Esophagus squamous epithelium (tissue), 5 donors: ENCODE data around the gene DIAPH3. TPM values are rescaled to one million over a fixed set of nuclear protein-coding genes. Genes with fewer than 3 reads are reported as not detected.

Experiments
- DNase-seq: peaks from one replicate; lab custom pipeline; 2025; lab: John Stamatoyannopoulos, UW
- H3K27ac ChIP-seq, 4 donors: fragments of 200-600 bp; sonication (generic); one replicate each; pipeline ENCODE4 v1.5.1; 2016 to 2019; ENCODE audit warnings: mild to moderate bottlenecking in 1 of 4
- H3K27me3 ChIP-seq, 4 donors: fragments of 200-600 bp; sonication (generic); 1 replicate in 3 of 4; 2 replicates in 1 of 4; pipeline versions ENCODE4 v1.5.1 to v1.6.0; 2017 to 2021; ENCODE audit warnings: antibody characterized with exemption in 1 of 4
- H3K36me3 ChIP-seq, 3 donors: fragments of 200-600 bp; sonication (generic); one replicate each; pipeline ENCODE4 v1.5.1; 2016 to 2019
- H3K4me1 ChIP-seq, 3 donors: fragments of 200-600 bp; sonication (generic); one replicate each; pipeline ENCODE4 v1.5.1; 2017 to 2019
- H3K4me3 ChIP-seq, 4 donors: fragments of 200-600 bp; sonication (generic); 1 replicate in 3 of 4; 2 replicates in 1 of 4; pipeline ENCODE4 v1.5.1; 2016 to 2019; ENCODE audit warnings: mild to moderate bottlenecking in 2 of 4, moderate library complexity in 1 of 4
- H3K9me3 ChIP-seq, 3 donors: fragments of 200-600 bp; sonication (generic); one replicate each; pipeline ENCODE4 v1.5.1; 2016 to 2019
- CTCF ChIP-seq, 6 experiments: fragments of 450-650 bp in 4 of 6; fragments of 200-600 bp in 2 of 6; sonication (generic) in 2 of 6; IDR thresholded peaks; one replicate each; pipeline ENCODE4 v1.5.1; 2016 to 2019; ENCODE audit warnings: antibody characterized with exemption in 6 of 6, mild to moderate bottlenecking in 4 of 6, moderate library complexity in 4 of 6
- POLR2A ChIP-seq, 4 donors: fragments of 450-650 bp; IDR thresholded peaks; one replicate each; pipeline ENCODE4 v1.6.1; 2017; ENCODE audit warnings: antibody characterized with exemption in 4 of 4, mild to moderate bottlenecking in 4 of 4, moderate library complexity in 3 of 4
- whole genome bisulfite sequencing, 2 donors: methylation state at CpG; one replicate each; pipeline ENCODE4 v1.1.5; 2018; 5-methylcytosine and 5-hydroxymethylcytosine counted together
- intact Hi-C: fragments of 100-400 bp; cut with DNase I; formaldehyde crosslinking; loops from one replicate; pipeline ENCODE4 v1.15.0; 2022
- total RNA-seq, 4 donors: library from RNA; depleted of rRNA; stranded (reverse); fragments of >200 nt; gene quantifications; one replicate each; pipeline ENCODE4 v1.1.0, GENCODE V29; 2016
- donor health status: DM: yes; HTN: yes; CAD: no.

Gene DIAPH3
- total RNA-seq, 4 donors from 2014 or later, result 2.2 to 11.1 (median 4.0) TPM

GRCh38 chr13:59672445-59672844, 491.3 kb downstream of the DIAPH3 start:
- no peak for TF ChIP-seq CTCF (IDR thresholded peaks at IDR 0.05)
- TF ChIP-seq POLR2A (IDR thresholded peaks at IDR 0.05), result no peak
- H3K9me3 ChIP-seq, result no peaks in the 10 kb centered on the region
- DNase-seq, result no peak
- WGBS, 2 donors, result 58 to 84% methylated on average over 4 of the region's 4 CpGs
- intact Hi-C loops, result loop anchor here (10.0 kb wide), 1 partner anchor 278 kb away; no protein-coding TSS in a partner anchor
- no peak overlapping the region for H3K4me3 ChIP-seq
- no peaks in the 10 kb centered on the region for H3K36me3 ChIP-seq
- no peaks in the 10 kb centered on the region for H3K27me3 ChIP-seq
- H3K4me1 ChIP-seq, result no peaks in the 10 kb centered on the region
- H3K27ac ChIP-seq, result no peak overlapping the region

GRCh38 chr13:59671881-59672280, 491.8 kb downstream of the DIAPH3 start:
- H3K27me3 ChIP-seq, result no peaks in the 10 kb centered on the region
- H3K9me3 ChIP-seq, result no peaks in the 10 kb centered on the region
- intact Hi-C loops, result loop anchor here (10.0 kb wide), 1 partner anchor 277 kb away; no protein-coding TSS in a partner anchor
- H3K27ac ChIP-seq, result no peak overlapping the region
- peaks cover 0 to 3% (median 0%) of the 10 kb centered on the region in 3 donors for H3K4me1 ChIP-seq
- no peak for TF ChIP-seq CTCF (IDR thresholded peaks at IDR 0.05)
- H3K36me3 ChIP-seq, result no peaks in the 10 kb centered on the region
- no peak overlapping the region for H3K4me3 ChIP-seq
- DNase-seq, result no peak
- WGBS, 2 donors, result 61 to 84% methylated on average over 2 of the region's 2 CpGs

- no peak for TF ChIP-seq CTCF (IDR thresholded peaks at IDR 0.05)
- TF ChIP-seq POLR2A (IDR thresholded peaks at IDR 0.05), result no peak
- WGBS, 2 donors, result 13 to 21% methylated on average over 7 of the region's 7 CpGs
- DNase-seq, result no peak
- Histone ChIP-seq H3K36me3 (no peaks in the 10 kb centered on the region), H3K9me3 (no peaks in the 10 kb centered on the region), H3K4me3 (no peak overlapping the region), H3K27ac (peak overlapping the region in 2 of 4 donors; percentile 6 to 42), H3K27me3 (no peaks in the 10 kb centered on the region), H3K4me1 (peaks cover 0 to 23% (median 0%) of the 10 kb centered on the region in 3 donors)
- intact Hi-C loops, result no loop called here
These were observed 497.2 kb downstream of the DIAPH3 start for GRCh38 chr13:59666504-59666903.

- Histone ChIP-seq H3K9me3 (no peaks in the 10 kb centered on the region), H3K36me3 (no peaks in the 10 kb centered on the region), H3K27ac (peak overlapping the region in 1 of 4 donors; percentile 42), H3K27me3 (no peaks in the 10 kb centered on the region), H3K4me1 (peaks cover 0 to 23% (median 0%) of the 10 kb centered on the region in 3 donors), H3K4me3 (no peak overlapping the region)
- no peak for DNase-seq
- WGBS, 2 donors, result 65 to 78% methylated on average over 3 of the region's 3 CpGs
- intact Hi-C loops, result no loop called here
- no peak for TF ChIP-seq POLR2A (IDR thresholded peaks at IDR 0.05)
- TF ChIP-seq CTCF (IDR thresholded peaks at IDR 0.05), result no peak
These were observed 498.0 kb downstream of the DIAPH3 start for GRCh38 chr13:59665732-59666131.

GRCh38 chr13:59665184-59665583, 498.5 kb downstream of the DIAPH3 start:
- no peak for DNase-seq
- H3K36me3 ChIP-seq, result no peaks in the 10 kb centered on the region
- intact Hi-C loops, result no loop called here
- no peaks in the 10 kb centered on the region for H3K9me3 ChIP-seq
- no peak overlapping the region for H3K4me3 ChIP-seq
- WGBS, 2 donors, result 59 to 60% methylated on average over 1 of the region's 1 CpG
- TF ChIP-seq CTCF (IDR thresholded peaks at IDR 0.05), result no peak
- peaks cover 0 to 23% (median 0%) of the 10 kb centered on the region in 3 donors for H3K4me1 ChIP-seq
- H3K27ac ChIP-seq, result no peak overlapping the region
- H3K27me3 ChIP-seq, result no peaks in the 10 kb centered on the region
